ENCODE measurements around the gene PAMR1.

PAMR1 gene

DNA sequence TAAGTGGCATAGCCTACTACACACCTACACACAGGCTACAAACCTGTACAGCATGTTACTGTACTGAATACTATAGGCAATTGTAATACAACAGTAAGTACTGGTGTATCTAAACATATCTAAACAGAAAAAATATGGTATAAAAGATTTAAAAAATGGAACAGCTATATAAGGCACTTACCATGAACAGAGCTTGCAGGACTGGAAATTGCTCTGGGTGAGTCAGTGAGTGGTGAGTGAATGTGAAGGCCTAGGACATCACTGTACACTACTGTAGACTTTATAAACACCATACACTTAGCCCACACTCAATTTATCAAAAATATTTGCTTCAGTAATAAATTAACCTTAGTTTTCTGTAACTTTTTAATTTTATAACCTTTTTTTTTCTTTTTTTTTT lies 24.7 kb downstream of the PAMR1 start:
- DNase-seq (ENCODE audit: low spot score): no peak

DNA sequence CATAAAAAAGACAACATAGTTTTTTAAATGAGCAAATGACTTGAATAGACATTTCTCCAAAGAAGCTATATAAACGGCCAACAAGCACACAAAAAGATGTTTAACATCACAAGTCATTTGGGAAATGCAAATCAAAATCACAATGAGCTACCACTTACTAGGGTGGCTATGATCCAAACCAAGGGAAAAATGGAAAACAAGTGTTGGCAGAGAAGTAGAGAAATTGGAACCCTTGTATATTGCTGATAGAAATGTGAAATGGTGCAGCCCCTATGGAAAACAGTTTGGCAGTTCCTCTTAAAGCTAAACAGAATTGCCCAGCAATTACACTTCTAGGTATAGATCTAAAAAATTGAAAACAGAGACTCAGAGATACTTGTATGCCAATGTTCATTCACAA lies 29.0 kb downstream of the PAMR1 start:
- no peak for DNase-seq (ENCODE audit: low spot score)

DNA sequence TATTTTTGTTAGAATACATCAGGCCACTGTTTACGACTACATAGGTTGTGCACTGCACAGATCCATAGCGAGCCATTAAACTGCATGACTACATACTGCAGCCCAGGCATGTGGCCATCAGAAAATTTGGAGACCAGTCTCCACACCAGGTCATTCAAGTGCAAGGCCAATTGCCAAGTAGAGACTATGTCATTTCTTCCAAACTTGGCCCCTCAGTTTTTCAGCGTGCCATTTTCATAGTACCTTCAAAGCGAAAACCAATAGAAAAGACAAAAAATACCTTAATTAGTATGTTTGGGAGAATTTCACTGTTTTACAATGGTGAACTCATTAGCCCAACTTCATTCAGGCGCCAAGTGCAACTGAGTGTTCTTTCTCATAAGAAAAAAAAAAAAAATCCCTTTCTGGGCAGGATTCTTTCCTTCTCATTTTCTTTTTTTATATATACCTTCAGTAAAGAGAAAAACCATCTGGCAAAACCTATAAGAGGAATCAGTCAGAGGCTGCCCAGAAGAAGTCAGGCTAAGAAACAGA lies 30.4 kb downstream of the PAMR1 start:
- DNase-seq (ENCODE audit: low spot score): no peak

DNA sequence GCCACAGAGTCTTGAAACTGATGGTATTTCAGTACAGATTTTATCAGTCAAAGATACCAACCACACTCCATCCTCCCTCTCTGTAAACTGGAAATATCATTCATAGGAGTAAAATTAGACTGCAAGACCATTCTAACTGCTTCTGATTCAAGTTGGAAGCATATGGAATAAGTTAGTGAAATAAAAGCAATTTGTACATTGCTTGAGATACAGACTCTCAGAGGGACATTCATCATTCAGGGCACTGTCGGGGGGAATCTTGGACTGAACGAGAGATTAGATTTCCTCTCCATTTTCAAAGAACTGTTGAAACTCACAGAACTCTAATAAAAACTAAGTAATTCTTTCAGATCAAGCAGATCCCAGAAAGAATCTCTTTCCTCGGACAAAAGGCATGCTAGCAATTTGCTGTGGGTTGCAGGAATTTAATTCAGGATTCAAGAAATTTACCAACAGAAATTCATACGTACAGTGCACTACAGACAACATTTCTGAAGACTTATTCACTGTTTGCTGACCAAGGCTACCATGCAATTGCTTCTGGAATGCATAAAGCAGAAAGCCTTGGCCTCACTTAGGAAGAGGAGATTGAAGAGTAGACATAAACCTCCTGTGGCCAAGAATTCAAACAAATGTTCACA lies 34.1 kb downstream of the PAMR1 start:
- DNase-seq (ENCODE audit: low spot score): peak; percentile 83

GRCh38 chr11:35488117-35488516 lies 37.3 kb downstream of the PAMR1 start:
- DNase-seq (ENCODE audit: low spot score): no peak

GRCh38 chr11:35487532-35488078 lies 37.8 kb downstream of the PAMR1 start:
- peak; percentile 45 for DNase-seq (ENCODE audit: low spot score)

DNA sequence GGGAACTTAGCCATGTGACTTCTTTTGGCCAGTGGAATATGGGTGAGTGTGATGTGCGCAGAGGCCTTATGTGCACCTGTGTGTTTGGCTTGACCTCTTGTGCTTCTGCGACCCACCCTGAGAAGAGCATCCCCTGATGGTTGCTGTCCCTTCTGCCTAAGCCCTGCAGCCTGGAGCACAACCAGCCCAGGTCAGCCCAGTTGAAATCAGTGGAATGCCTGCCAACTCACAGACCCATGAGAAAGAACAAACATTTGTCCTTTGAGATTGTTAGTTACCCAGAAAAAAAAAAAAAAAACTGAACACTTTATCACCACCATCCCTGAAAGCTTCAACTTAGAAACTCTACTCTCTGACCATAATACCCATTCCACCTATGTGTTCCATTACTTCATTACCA lies 38.5 kb downstream of the PAMR1 start:
- no peak for DNase-seq (ENCODE audit: low spot score)

DNA sequence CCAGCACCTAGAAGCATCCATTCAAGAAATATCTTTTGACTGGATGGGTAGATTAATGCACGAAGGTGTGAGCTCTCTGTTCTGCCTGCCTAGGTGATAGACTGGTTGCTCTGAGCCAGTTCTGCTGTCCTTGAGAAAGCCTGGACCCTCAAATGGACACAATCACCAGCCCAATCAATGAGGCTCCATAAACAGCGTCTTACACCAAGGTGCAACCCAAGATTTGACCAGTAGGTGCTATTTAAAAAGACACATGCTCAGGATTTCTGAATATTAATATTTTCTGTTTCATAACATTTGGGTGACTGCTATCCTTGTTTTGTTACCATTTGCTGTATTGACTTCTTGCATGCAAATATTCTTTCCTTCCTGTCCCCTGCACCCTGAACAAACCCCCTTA lies 39.0 kb downstream of the PAMR1 start:
- DNase-seq (ENCODE audit: low spot score): no peak

- peak; percentile 77 for DNase-seq (ENCODE audit: low spot score)
These were observed 39.6 kb downstream of the PAMR1 start for GRCh38 chr11:35485656-35486322.

- peak; percentile 49 for DNase-seq (ENCODE audit: low spot score)
These were observed 41.0 kb downstream of the PAMR1 start for GRCh38 chr11:35484435-35484834.

- DNase-seq (ENCODE audit: low spot score): peak; percentile 78
These were observed 42.1 kb downstream of the PAMR1 start for GRCh38 chr11:35483131-35483820.

DNA sequence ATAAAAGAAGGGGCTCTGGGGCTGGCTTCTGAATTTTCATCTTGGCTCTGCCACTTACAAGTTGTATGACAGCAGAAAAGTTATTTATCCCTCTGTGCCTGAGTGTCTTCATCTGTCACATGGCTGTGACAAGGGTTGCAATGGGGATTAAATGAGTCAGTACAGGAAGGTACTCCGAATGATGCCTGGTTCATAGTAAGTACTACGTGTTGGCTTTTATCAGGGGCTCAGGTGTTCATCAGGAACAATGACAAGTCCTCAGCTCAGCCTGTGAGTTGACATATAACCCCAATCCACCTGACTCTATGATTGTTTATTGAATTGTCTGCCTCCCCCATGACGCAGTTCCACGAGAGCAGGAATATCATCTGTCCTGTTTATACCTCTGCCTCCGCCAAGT lies 45.7 kb downstream of the PAMR1 start:
- no peak for DNase-seq (ENCODE audit: low spot score)

DNA sequence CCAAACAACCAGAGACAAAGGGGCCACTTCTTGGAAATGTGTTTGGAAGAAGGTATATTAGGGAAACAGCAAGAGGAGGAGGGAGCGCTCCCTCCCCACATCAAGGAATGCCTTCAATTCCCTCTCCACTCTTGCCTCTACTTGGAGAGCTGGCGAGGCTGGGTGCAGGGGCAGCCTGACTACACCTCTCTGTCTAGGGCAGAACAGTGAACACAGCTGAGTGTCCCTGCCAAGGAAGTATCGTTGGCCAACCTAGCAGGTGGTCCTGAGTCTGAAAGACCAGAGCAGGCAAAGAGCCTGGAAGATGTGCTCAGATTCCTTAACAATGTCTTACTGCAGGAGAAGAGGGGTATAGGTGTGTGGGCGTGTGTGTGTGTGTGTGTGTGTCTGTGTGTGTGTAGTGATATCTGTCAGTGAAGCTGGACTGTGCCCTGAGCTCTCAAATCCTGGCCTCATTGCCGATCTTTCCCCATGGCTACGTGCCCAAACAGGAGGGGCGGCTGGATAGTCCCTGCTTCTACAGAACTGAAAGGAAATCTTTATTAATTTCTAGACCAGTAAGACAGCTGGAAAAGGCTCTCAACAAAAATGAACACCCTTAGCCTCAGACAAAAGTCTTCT lies 46.8 kb downstream of the PAMR1 start:
- no peak for DNase-seq (ENCODE audit: low spot score)

DNA sequence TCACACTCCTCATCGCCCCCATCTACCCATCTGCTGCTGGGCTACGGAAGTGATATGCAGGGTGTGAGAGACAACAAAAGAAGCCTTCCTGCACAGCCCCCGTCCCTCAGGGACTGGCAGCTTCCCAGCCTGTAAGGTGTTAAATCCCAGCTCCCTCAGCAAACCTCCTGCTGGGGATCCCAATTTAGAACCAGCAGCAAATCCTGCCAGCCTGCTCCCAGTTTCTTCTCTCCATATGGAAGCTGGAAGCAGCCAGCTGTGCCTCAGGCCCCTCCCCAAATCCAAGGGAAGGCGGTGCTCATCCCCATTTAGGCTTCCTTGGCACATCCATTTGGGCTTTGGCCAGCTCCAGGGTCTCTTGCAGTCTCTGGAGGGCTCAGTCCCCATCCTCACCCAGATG lies 47.5 kb downstream of the PAMR1 start:
- no peak for DNase-seq (ENCODE audit: low spot score)

DNA sequence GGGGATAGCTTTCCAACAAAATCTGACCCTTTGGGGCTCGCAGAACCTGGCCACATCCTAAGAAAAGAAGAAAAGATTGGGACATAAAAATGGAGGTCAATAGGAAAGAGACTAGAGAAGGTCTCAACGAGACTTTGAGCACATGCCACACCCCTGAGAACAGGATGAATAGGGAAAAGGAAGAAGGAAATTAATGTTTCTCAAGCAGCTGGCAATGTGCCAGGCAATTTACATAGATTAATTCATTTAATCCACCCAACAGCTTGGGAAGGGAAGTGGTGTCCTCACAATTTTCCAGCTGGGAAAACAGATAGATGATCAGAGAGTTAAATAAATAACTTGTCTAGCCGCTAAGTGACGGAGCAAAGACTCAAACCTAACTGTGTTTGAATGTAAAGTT lies 50.7 kb downstream of the PAMR1 start:
- DNase-seq (ENCODE audit: low spot score): no peak

DNA sequence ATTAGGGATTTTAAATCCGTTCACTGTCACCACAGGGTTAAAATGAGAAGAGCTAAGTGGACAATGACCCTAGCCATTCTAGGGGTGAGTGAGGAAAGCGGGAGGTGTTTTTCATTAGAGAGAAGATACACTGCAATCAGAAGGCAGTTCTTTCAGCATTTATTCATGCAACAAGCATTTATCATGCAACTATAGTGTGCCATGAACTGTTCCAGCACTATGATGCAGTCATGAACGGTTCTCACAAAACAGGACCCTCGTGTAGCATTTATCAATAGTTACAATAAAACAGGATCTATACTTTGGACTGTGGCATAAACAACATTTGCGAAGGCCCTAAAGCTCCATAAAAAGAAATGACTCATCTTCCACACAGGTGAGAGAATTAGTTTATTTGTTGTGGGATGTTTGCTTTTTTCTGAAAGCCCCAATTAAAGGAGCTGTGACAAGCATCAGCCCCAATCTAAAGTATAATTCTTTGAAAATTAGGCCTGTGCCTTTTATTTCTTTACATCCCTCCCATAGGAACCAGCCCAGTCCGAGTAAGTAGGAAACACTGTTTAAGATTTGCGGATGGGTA lies 51.5 kb downstream of the PAMR1 start:
- no peak for DNase-seq (ENCODE audit: low spot score)

- no peak for DNase-seq (ENCODE audit: low spot score)
These were observed 54.8 kb downstream of the PAMR1 start for GRCh38 chr11:35470616-35471015.

DNA sequence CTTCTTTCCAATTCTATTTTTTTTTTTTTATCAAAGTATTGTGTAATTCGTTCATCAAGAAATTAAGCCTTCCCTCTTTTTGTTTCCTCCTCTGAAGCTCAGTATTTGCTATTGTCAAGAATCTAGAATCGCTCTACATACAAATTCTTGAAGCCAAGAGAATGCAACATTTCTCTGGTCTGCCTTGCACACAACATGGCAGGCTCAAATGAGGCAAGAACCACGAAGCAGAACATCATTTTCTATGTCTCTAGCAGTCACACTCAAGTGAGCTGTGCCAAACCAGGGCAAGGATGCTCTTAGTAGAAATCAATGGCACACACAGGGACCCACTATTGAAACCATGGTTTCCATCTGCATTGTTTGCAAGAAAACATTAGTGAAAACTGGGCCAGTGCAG lies 59.4 kb downstream of the PAMR1 start:
- DNase-seq (ENCODE audit: low spot score): no peak

GRCh38 chr11:35464308-35464707 lies 61.1 kb downstream of the PAMR1 start:
- no peak for DNase-seq (ENCODE audit: low spot score)

GRCh38 chr11:35463331-35463751 lies 62.1 kb downstream of the PAMR1 start:
- DNase-seq (ENCODE audit: low spot score): no peak

- no peak for DNase-seq (ENCODE audit: low spot score)
These were observed 63.4 kb downstream of the PAMR1 start for GRCh38 chr11:35461917-35462538.

DNA sequence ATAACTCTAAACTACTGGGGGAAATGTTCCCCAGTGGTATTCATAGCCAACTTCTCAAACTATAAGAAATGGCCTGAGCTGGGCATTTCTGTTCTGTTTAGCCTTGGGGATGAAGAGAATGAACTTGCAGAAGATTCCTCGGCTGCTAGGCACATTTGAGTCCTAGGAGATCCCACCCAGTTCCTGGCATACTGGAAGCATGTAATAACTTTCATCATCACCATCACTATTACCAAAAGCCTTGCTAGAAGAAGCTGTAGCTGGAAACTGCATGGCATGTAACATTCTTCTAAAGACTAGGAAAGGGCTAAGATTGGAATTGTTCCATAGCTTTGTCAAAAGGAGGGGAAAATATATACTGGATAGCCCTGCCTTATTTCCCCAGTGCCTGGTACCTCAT lies 65.9 kb downstream of the PAMR1 start:
- DNase-seq (ENCODE audit: low spot score): no peak
